CD4-positive, alpha-beta T cell treated with Interleukin-6 for 4 hours (primary cell): ENCODE measurements around the gene NCKAP5.
"Not testable (repeated sequence)": the region's sequence is repeated elsewhere in the genome, so short reads cannot be mapped to it uniquely, and the experiment has no call there.

Experiments
- DNase-seq: peaks from one replicate; pipeline ENCODE4 v3.0.0-alpha.2; 2020; ENCODE audit warnings: mixed read lengths

NCKAP5 gene

GRCh38 chr2:132837769-132838168, 730.5 kb downstream of the NCKAP5 start:
- DNase-seq = no peak

GRCh38 chr2:132830321-132830827, 737.9 kb downstream of the NCKAP5 start:
- DNase-seq = no peak

GRCh38 chr2:132825601-132826000, 742.7 kb downstream of the NCKAP5 start:
- no peak for DNase-seq

DNA sequence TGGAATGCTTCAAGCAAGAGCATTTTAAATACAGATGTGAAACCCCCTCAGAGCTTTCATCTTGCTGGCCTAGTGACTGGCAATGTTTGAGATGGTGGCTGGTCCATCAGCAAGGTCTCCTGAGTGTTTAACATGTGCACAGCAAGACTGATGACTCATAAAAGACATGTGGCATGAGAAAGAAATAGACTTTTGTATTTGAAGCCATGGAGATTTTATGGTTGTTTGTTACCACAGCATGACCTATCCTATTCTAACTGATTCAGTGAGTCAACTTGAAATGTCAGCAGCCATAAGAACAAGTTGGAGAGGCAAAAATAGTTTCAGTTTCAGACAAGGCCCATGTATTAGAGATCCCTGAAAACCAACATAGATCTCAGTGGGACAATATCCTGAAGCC, 743.5 kb downstream of the NCKAP5 start:
- no peak for DNase-seq

- no peak for DNase-seq
Observed at GRCh38 chr2:132816234-132816633, 752.0 kb downstream of the NCKAP5 start.

GRCh38 chr2:132815516-132815915, 752.7 kb downstream of the NCKAP5 start:
- DNase-seq = no peak

- no peak for DNase-seq
Observed at GRCh38 chr2:132814651-132815050, 753.6 kb downstream of the NCKAP5 start.

- DNase-seq = no peak
Observed at GRCh38 chr2:132813422-132813821, 754.8 kb downstream of the NCKAP5 start.

DNA sequence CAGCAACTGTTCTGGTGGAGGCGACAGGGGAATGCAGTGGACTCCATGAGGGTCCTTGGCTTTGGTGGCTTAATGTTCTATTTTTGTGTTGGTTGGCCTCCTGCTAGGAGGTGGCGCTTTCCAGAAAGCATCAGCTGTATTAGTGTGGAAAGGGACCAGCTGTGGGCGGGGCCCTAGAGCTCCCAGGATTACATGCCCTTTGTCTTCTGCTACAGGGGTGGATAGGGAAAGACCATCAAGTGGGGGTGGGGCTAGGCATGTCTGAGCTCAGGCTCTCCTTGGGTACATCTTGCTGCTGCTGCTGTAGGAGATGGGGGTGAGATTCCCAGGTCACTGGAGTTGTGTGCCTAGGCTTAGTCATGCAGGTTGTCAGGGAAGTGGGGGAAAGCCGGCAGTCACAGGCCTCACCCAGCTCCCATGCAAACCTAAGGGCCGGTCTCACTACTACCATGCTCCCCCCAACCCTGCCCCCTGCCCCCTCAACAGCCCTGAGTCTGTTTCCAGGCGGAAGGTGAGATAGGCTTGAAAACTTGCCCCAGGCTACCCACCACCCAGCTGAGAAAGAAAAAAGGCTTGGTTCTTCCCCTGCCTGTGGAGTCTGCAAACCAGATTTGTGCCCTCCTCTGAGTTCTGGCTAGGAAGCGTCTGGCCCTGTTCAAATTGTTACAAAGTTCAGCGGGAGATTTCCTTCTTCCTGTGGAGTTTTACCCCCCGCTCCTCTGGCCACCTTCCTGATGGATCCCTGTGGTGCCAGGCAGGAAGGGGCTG, 756.9 kb downstream of the NCKAP5 start:
- DNase-seq = no peak

DNA sequence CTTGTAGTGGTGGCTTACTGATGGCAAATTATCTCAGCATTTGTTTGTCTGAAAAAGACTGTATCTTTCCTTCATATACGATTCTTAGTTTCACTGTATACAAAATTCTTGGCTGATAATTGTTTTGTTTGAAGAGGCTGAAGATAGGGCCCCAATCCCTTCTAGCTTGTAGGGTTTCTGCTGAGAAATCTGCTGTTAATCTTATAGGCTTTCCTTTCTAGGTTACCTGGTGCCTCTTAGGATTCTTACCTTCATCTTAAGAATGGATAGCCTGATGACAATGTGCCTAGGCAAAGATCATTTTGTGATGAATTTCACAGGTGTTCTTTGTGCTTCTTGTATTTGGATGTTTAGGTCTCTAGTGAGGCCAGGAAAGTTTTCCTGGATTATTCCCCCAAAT, 758.3 kb downstream of the NCKAP5 start:
- not testable (repeated sequence) for DNase-seq

DNA sequence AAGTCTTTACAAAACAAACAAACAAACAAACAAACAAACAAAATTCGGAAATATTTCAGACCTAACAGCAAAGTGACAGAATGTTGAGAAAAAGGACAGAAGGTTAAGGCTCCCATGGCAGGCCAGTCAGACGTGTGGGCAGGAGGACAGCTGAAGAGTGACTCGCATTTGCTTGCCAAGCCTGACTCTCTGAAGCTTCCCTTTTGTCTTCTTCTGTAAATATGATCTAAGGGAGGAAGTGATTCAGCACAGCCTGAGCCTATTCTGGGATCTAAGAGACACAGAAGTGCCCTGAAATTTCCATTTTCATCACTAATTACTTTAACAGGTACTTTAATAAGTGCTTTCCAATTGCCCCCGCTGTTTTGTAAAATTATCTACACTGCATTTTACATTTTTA, 764.2 kb downstream of the NCKAP5 start:
- no peak for DNase-seq

DNA sequence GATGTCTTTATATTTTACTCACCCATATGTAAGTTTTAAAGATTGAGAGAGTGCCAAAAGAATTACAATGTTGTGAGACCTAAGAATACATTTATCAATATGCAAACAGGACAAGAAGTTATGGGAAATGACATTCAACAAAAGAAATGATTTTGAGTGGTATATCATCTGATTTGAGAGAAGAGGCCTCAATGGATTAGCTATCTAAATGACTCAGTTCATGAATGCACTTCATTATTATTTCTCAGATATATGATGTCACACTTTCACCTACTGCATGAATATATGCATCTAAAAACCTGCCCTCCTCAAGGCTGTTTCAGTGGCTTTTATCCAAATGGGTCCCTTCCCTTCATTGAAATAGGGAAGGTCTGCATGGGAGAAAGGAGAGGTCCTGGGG, 769.9 kb downstream of the NCKAP5 start:
- no peak for DNase-seq

DNA sequence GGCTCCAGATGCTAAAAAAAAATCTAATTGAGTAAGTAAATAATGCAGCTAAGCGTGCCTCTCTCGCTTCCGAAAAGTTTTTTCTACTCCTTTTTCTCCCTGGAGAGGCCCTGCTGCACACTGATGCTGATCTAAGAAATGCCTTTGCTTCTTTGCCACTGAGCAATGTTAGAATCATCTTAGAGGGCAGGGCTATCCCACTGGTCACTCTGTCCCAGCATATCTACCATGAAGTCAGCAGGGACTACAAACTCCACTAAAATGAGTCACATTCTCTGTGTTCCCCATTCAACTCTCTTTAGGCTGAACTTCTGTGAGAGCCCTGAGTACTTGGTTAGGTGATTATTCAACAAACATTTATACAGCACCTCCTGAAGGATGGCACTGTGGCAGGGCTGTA, 770.7 kb downstream of the NCKAP5 start:
- DNase-seq = no peak

GRCh38 chr2:132797071-132797470, 771.2 kb downstream of the NCKAP5 start:
- DNase-seq = no peak

GRCh38 chr2:132795220-132795619, 773.0 kb downstream of the NCKAP5 start:
- DNase-seq = no peak

- no peak for DNase-seq
Observed at GRCh38 chr2:132793532-132793931, 774.7 kb downstream of the NCKAP5 start.

- no peak for DNase-seq
Observed at GRCh38 chr2:132790207-132790785, 778.0 kb downstream of the NCKAP5 start.

DNA sequence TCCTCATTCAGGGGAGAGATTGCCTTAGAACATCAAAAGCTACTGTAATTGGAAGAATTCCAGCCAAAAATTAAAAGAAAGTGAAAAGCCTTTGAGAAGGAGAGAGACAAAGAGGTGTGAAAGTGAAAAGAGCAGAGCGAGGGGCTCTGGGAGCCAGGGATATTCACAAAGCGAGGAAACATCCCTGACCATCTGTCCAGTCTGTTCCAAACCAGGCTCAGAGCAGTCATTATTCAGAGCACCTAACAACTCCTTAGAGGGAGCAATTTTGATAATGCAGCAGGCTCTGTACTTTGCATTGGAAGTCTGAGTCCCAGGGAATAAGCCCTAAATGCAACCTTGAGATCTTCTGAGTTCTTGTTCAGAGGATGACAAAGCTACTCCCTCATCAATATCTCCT, 779.2 kb downstream of the NCKAP5 start:
- no peak for DNase-seq

DNA sequence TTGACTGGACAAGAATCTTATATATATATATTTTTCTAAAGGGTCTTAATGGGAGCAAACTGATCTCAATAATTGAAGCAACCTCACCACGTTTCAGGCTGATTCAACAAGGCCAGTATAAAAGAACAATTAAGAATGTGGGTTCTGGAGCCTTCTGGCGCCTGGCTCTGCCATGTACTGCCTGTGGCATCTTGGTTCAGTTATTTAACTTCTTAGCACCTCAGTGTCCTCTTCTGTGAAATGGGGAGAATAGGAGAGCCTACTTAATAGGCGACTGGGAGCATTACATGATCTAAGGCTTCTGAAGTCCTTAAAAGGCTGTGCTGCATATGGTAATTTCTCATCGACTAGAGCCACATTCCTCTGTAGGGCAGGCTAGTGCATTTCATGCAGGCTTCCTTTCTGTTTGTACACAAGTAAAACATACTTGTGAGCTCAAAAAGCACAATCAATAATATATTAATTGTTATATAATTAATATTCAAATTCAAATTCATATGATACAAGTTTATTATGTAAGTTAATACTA, 779.9 kb downstream of the NCKAP5 start:
- DNase-seq = no peak

DNA sequence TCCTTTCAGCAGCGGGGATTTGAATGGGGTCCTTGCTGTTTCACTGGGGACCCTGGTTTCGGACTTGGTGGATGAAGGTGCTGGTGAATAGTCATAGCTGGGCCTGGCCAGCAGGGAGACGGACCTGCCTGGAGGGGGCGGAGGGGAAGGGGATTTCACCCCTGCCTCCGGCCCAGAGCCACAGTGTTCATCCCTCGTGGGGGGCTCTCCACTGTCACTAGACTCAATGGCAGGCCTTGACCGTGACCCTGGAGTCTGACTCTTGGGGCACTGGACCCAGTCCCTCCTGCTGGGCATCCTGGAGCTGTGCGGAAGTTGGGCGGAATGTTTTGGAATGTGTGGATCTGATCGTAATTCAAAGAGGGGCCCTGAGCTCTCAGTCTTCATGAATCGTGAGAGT, 784.4 kb downstream of the NCKAP5 start:
- no peak for DNase-seq

DNA sequence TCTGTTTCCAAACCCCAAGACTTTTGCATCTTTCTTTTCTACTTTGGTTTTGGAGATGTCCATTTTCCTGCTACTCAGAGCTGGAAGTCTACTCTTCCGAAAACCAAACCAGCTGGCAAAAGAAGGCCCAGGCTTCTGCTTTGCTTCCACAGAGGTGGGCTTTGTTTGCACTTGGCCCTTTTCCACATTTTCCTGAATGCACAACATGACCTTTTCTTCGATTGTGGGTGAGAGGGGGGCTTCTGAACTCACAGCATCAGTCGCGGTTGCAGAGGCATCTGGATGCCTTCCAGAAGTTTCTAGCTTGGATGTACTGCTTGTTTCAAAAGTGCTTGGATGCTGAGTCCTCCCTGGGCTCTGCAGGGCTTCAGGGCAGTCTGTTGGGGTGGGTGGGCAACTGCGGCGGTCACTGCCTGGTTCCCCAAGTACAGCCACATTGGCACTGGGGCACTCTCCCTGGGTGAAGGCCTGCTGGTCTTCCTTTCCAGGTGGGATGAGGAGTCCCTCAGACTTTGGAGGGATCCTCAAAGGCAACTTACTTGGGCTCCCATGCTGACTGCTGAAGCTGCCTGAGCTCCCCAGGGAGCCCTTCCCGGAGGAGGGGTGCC, 786.0 kb downstream of the NCKAP5 start:
- DNase-seq = no peak

DNA sequence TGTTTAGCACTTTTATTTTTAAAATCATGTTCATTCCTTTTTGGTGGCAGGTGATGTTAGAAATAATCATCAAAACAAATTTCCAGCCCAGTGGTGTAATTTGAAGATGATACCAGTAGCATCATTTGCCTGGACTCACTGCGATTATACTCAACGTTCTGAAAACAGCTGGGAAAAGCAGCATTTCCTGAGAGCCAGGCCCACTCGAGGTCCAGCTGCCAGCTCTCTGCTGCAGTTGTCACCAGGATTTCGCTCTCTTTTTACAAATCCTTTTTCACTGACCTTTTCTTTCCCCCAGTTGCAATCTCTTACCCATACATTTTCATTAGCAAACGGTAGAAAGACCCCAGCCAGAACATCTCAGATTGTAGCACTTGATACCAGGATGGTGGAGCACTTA, 787.6 kb downstream of the NCKAP5 start:
- DNase-seq = no peak

DNA sequence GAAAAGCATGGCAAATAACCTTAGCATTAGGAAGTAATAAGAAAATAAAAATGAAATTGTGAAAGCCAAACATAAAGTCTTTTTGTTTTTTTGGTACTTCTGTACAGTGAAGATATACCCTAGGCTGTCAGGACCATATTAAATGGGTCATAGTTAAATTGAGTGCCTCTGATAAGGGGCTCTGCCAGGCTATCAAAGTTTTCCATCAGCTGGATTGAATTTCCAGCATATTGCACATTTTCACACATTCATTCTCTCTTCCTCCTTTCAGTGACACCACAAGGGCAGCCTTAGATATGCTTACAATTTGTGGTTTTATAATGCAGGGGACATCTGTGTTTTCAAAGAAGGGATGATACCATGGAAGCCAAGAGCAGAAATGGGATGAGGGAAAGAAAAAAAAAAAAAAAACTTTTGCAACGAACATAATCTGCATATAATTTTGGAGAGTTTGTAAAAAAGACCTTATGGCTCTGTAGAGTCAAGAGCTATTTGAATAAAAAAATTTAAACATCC, 789.0 kb downstream of the NCKAP5 start:
- DNase-seq = no peak

DNA sequence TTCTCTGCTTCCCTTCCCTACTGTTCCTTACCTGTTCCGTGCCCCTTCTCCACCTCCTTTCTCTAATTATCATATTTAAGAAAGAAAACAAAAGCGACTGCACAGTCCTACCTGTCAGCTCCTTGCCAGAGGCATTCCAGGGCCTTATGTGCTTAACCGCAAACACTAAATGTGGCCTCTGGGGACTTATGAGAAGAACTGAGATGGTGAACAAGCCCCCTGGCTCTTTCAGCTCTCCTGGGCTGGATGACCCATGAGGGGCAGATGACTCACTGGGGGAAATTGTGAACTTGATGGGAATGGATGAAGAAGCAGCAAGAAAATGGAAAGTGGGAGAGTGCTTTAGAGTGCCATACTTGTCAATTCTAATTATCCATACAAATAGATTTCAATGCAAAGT, 792.0 kb downstream of the NCKAP5 start:
- DNase-seq = no peak
